Measurements from ENCODE around the gene FGR.

FGR gene

DNA sequence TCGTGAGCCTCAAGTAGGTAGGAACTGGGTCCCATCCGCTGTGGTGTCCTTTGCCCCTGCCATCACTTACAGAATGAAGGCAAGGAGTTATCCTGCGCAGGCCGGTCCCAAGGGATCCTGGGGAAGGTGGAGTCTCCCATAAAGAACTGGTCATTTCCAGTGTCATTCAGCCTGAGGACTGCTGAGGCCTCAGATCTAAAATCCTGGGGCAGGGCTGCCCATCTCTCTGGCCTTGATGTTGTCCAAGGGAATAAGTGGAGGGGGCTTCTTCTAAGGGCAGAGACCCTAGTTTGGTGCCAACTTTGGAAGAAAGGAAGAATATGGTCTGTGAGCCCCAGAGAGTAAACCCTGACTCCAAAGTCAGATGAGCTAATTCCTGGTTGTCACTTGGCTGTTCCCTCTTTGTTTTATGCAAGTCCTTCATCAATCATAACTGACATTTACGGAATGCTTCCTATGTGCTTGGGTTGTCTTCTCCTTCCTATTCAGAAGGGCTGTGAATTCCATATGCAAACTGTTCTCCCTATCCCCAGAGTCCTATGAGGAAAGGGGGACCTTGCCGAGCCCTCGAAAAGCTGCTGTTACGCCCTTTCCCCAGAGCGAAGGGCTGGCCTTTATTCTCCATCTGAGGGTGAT lies 30.1 kb upstream of the FGR start:
- TF ChIP-seq CTCF (IDR thresholded peaks at IDR 0.05; ENCODE audit: low read depth, low read length), result no peak
- no peak overlapping the region for H3K4me3 ChIP-seq (ENCODE audit: low read depth, low read length)

DNA sequence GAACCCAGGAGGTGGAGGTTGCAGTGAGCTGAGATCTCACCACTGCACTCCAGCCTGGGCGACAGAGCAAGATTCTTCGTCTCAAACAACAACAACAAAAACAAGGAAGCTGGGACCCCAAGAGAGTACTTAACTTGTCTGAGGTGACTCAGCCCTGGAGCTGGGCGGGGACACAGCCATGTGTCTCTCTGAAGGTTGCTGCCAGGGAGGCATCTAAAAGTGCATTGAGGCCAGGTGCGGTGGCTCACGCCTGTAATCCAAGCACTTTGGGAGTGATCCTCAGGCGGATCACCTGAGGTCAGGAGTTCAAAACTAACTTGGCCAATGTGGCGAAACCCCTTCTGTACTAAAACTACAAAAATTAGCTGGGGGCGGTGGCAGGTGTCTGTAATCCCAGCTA lies 29.3 kb upstream of the FGR start:
- no peak for TF ChIP-seq CTCF (IDR thresholded peaks at IDR 0.05; ENCODE audit: low read depth, low read length)
- no peak overlapping the region for H3K4me3 ChIP-seq (ENCODE audit: low read depth, low read length)

DNA sequence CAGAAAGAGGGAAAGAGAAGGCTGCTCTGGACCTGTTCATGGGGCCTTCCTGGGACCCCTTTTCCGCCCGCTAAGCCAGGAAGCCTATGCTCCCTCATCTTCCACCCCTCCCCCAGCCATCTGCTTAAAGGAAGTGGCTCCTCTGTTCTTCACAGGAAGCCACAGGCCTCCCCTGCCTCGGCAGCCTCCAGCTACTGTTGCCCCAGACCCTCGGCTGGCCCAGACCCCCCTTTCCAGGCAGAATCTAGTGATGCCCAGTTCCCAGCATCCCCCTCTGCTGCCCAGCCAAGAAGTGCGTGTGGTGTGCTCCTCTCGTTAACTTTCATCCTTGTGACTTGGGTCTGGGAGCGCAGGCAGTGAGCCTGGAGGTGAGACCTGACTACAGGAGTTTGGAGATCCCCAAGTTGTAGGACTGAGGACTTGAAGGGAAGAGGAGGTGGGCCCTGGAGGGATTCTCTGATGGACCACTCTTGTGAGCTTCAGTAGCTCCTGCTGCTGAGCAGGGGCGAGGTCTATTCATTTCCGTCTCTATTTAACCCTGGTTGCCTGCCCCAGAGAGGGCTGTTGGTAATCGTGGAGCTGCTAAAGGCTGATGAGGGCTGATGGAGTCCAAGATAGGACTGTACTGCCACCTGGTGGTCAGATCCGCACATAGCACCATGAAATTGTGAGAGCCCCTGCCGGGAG lies 27.9 kb upstream of the FGR start:
- H3K4me3 ChIP-seq (ENCODE audit: low read depth, low read length), result no peak overlapping the region
- TF ChIP-seq CTCF (IDR thresholded peaks at IDR 0.05; ENCODE audit: low read depth, low read length), result peak; percentile 82

GRCh38 chr1:27662261-27662660 lies 27.3 kb upstream of the FGR start:
- no peak overlapping the region for H3K4me3 ChIP-seq (ENCODE audit: low read depth, low read length)
- no peak for TF ChIP-seq CTCF (IDR thresholded peaks at IDR 0.05; ENCODE audit: low read depth, low read length)

- TF ChIP-seq CTCF (IDR thresholded peaks at IDR 0.05; ENCODE audit: low read depth, low read length), result no peak
- H3K4me3 ChIP-seq (ENCODE audit: low read depth, low read length), result no peak overlapping the region
Measured at GRCh38 chr1:27661412-27662075, 26.6 kb upstream of the FGR start.

DNA sequence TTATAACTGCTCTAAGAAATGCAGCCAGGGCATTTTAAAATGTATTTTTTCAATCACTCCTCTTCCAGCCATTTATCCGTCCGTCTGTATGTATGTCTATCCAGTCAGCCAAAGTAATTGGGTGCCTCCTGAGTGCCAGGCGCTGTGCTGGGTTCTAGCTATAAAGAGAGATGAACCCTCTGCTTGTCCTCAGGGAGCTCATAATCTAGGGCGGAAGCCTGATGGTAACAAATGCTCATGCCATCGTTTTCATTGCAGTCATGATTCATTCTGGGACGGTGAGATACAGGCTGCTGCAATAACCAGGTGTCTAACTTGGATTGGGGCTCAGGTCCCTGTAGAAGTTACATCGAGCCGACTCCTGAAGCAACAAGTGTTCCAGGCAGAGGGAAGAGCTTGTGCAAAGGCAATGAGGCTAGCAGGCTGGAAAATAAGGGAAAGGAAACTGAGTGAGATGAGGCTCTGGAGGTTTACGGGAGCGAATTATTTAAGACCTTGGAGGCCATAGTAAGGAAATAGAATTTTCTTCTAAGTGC lies 25.4 kb upstream of the FGR start:
- peak overlapping the region; percentile 40 for H3K4me3 ChIP-seq (ENCODE audit: low read depth, low read length)
- no peak for TF ChIP-seq CTCF (IDR thresholded peaks at IDR 0.05; ENCODE audit: low read depth, low read length)

Data from WI38 (cell line).